ENCODE results near the gene HMMR.
A peak's percentile ranks its signal among the peaks of the same experiment; 100 is the strongest.
"Not testable (repeated sequence)": the region's sequence is repeated elsewhere in the genome, so short reads cannot be mapped to it uniquely, and the experiment has no call there.

Gene HMMR, protein sequence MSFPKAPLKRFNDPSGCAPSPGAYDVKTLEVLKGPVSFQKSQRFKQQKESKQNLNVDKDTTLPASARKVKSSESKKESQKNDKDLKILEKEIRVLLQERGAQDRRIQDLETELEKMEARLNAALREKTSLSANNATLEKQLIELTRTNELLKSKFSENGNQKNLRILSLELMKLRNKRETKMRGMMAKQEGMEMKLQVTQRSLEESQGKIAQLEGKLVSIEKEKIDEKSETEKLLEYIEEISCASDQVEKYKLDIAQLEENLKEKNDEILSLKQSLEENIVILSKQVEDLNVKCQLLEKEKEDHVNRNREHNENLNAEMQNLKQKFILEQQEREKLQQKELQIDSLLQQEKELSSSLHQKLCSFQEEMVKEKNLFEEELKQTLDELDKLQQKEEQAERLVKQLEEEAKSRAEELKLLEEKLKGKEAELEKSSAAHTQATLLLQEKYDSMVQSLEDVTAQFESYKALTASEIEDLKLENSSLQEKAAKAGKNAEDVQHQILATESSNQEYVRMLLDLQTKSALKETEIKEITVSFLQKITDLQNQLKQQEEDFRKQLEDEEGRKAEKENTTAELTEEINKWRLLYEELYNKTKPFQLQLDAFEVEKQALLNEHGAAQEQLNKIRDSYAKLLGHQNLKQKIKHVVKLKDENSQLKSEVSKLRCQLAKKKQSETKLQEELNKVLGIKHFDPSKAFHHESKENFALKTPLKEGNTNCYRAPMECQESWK

DNA sequence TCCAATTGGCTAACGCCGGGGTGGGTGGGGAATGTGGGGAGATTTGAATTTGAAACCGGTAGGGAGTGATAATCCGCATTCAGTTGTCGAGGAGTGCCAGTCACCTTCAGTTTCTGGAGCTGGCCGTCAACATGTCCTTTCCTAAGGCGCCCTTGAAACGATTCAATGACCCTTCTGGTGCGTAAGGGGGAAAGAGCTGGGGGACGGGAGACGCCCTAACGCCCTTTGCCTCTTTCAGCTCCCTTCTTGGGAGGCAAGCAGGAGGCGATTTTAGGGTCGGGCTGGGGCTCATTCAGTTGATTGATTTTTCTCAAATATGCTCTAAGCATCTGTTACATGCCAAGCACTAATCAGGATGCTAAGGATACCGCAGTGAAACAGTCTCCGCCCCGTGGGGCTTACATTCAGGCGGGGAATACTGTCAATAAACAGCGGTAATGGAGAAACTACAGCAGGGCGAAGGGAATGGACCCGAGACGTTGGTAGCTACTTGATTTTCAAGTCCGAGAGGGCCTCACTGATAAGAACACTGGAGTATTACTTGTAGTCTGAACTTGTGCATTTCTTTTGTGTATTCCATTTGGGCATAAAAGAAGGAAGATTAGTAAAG, at the start of gene HMMR:
HMMR (plus strand) TSS at position 71 of the 610 bp plus-strand sequence; CDS start at position 132, 61 bp downstream.
- peak within 1 kb of the TSS; percentile 97 for H3K4me3 Mint-ChIP-seq
- peaks cover 46% of the 10 kb centered on the region for H3K4me1 Mint-ChIP-seq (ENCODE audit: low read depth)
- H3K27ac Mint-ChIP-seq = peak within 1 kb of the TSS; percentile 99
- no peaks in the 10 kb centered on the region for H3K9me3 Mint-ChIP-seq
- peaks cover 37% of the 10 kb centered on the region for H3K36me3 Mint-ChIP-seq (ENCODE audit: low read depth)
- no peaks in the 10 kb centered on the region for H3K27me3 Mint-ChIP-seq

DNA sequence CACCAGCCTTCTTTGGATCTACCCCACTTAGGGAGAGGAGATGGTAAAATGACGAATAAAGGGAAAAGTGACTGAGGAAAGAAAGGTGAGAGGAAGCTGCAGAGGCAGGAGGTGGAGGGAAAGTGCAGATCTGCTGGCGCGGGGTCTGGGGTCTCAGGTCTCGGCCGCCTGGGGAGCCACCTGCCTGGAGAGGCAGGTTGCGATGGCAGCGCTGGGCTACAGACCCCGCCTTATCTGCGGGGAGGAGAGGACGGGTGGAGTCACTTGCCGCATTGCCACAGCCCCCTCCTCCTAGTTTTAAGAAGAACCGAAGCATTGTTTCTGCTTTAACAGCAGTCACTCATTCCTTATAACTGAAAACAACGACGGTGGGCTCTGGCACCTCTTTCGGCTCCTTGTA, 44.8 kb upstream of the HMMR start:
- not testable (repeated sequence) for H3K4me1 Mint-ChIP-seq (ENCODE audit: low read depth); H3K9me3 Mint-ChIP-seq; H3K36me3 Mint-ChIP-seq (ENCODE audit: low read depth); H3K27ac Mint-ChIP-seq; H3K4me3 Mint-ChIP-seq
- H3K27me3 Mint-ChIP-seq = peaks cover 23% of the 10 kb centered on the region

DNA sequence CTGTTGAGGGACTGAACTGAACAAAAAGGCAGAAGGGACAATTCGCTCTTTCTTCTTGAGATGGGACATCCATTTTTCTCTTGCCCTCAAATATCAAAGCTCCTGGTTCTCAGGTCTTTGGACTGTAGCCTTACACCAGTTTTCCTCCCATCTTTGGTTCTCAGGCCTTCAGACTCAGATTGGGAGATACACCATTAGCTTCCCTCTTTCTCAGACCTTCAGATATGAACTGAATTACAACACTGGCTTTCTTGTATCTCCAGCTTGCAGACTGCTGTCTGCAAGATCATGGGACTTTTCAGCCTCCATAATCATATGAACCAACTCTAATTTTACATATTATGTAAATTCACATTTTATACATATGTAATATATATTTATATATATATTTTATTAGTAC, 35.6 kb upstream of the HMMR start:
- H3K4me3 Mint-ChIP-seq = no peak overlapping the region
- H3K27ac Mint-ChIP-seq = no peak overlapping the region
- no peaks in the 10 kb centered on the region for H3K9me3 Mint-ChIP-seq
- H3K27me3 Mint-ChIP-seq = peaks cover 3% of the 10 kb centered on the region
- H3K4me1 Mint-ChIP-seq (ENCODE audit: low read depth) = peaks cover 6% of the 10 kb centered on the region
- H3K36me3 Mint-ChIP-seq (ENCODE audit: low read depth) = no peaks in the 10 kb centered on the region

DNA sequence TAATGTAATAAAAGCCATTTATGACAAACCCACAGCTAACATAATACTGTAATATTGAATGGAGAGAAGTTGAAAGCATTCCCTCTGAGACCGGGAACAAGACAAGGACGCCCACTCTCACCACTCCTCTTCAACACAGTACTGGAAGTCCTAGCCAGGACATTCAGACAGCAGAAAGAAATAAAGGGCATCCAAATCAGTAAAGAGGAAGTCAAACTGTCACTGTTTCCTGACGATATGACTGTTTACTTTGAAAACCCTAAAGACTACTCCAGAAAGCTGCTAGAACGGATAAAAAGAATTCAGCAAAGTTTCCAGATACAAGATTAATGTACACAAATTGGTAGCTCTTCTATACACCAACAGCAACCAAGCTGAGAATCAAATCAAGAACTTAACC, 34.3 kb upstream of the HMMR start:
- H3K4me1 Mint-ChIP-seq (ENCODE audit: low read depth); H3K27ac Mint-ChIP-seq; H3K4me3 Mint-ChIP-seq; H3K9me3 Mint-ChIP-seq; H3K27me3 Mint-ChIP-seq; H3K36me3 Mint-ChIP-seq (ENCODE audit: low read depth): not testable (repeated sequence)

DNA sequence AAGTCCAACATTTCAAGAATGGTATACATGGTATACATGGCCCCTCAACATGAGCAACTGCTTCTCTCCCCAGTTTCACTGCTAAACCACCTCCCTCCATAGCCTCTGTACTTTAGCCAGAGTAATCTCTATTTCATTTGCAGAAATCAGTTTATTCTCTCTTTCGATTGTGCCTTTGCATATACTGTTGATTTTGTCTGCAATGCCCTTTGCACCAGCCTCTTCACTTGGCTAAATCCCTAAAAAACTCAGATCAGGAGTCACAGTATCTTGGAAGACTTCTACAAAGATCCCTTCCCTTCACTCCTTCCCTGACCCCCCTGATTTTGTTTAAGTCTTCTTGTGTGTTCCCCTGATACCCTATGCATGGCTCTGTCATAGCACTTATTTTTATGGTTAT, 27.9 kb upstream of the HMMR start:
- no peaks in the 10 kb centered on the region for H3K36me3 Mint-ChIP-seq (ENCODE audit: low read depth)
- H3K4me1 Mint-ChIP-seq (ENCODE audit: low read depth) = peaks cover 15% of the 10 kb centered on the region
- H3K9me3 Mint-ChIP-seq = no peaks in the 10 kb centered on the region
- H3K27ac Mint-ChIP-seq = no peak overlapping the region
- no peaks in the 10 kb centered on the region for H3K27me3 Mint-ChIP-seq
- H3K4me3 Mint-ChIP-seq = no peak overlapping the region

DNA sequence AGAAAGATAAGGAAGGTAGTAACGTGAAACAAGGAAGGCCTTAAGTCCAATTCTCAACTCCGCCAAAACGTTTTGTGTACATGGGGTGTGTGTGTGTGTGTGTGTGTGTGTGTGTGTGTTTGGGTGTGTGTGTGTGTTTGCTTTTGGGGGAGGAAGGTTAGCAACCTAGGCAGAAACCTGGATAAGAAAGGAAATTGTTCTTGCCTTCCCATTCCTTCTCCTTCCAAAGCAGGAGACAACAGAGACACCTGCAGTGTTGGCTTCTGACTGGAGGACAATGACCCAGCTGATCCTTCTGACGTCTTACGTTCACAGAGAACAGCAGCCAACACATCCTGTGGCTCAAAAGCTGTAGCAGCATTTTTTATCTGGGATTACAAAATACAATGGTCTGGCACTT, 27.2 kb upstream of the HMMR start:
- H3K27me3 Mint-ChIP-seq = no peaks in the 10 kb centered on the region
- H3K4me3 Mint-ChIP-seq = no peak overlapping the region
- no peaks in the 10 kb centered on the region for H3K9me3 Mint-ChIP-seq
- no peak overlapping the region for H3K27ac Mint-ChIP-seq
- no peaks in the 10 kb centered on the region for H3K36me3 Mint-ChIP-seq (ENCODE audit: low read depth)
- peaks cover 18% of the 10 kb centered on the region for H3K4me1 Mint-ChIP-seq (ENCODE audit: low read depth)

DNA sequence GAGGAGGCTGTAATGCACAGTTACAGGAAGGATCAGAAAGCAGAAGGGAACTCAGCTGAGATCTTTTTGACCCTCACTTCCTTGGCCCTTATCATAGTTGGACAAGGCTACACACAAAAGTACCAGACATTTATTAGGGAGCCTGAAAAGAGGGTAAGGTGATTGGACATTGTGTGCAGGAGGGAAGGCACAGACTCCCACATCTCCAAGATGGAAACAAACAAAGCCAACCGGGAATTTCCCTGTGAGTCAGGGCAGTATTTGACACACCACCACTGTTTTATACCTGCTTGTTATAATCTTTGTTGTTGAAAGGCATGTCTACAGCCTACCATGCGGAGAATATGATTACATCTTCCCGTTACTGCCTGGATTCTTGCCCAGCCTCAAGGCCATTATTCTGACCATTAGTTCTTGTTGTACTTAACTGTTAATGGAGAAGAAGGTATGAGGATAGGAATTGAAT, 26.0 kb upstream of the HMMR start:
- H3K4me1 Mint-ChIP-seq (ENCODE audit: low read depth) = peaks cover 30% of the 10 kb centered on the region
- H3K36me3 Mint-ChIP-seq (ENCODE audit: low read depth) = peaks cover 5% of the 10 kb centered on the region
- H3K4me3 Mint-ChIP-seq = no peak overlapping the region
- no peak overlapping the region for H3K27ac Mint-ChIP-seq
- no peaks in the 10 kb centered on the region for H3K27me3 Mint-ChIP-seq
- no peaks in the 10 kb centered on the region for H3K9me3 Mint-ChIP-seq

DNA sequence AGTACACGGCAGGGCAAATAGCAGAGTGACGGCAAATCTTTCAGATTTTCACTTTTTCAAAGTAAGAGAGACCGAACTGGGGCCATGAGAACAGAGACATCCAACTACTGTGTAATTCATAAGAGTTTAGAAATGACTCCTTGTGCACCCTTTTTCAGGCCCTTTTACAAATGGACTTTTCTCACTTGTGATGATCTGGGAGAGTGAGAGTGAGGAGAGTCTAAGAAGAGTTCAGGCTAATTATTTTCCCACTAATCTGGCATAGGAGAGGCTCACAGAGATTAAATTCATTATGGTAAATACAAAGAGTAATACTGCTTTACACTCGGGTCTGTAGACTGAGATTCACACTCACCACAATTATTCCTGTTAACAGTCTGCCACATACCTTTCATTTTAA, 23.9 kb upstream of the HMMR start:
- peaks cover 48% of the 10 kb centered on the region for H3K4me1 Mint-ChIP-seq (ENCODE audit: low read depth)
- H3K27me3 Mint-ChIP-seq = no peaks in the 10 kb centered on the region
- peak overlapping the region; percentile 88 for H3K27ac Mint-ChIP-seq
- H3K4me3 Mint-ChIP-seq = peak overlapping the region; percentile 91
- peaks cover 24% of the 10 kb centered on the region for H3K36me3 Mint-ChIP-seq (ENCODE audit: low read depth)
- no peaks in the 10 kb centered on the region for H3K9me3 Mint-ChIP-seq

DNA sequence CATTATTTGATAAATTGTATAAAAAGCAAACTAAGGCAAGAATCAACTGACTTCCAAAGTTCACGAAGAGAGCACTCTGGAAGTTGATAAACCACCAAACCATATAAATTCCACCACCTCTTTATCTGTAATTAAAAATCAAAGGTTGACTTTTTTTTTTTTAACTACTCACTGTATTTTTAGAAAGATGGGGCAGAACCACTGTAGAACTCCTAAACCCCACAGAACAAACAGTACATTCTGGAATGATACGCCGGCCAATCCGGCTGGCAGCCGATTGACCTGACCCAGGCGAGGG, 23.5 kb upstream of the HMMR start:
- Mint-ChIP-seq H3K36me3 (ENCODE audit: low read depth) (peaks cover 27% of the 10 kb centered on the region), H3K4me1 (ENCODE audit: low read depth) (peaks cover 48% of the 10 kb centered on the region), H3K4me3 (peak overlapping the region; percentile 91), H3K9me3 (no peaks in the 10 kb centered on the region), H3K27me3 (no peaks in the 10 kb centered on the region), H3K27ac (peak overlapping the region; percentile 88)

DNA sequence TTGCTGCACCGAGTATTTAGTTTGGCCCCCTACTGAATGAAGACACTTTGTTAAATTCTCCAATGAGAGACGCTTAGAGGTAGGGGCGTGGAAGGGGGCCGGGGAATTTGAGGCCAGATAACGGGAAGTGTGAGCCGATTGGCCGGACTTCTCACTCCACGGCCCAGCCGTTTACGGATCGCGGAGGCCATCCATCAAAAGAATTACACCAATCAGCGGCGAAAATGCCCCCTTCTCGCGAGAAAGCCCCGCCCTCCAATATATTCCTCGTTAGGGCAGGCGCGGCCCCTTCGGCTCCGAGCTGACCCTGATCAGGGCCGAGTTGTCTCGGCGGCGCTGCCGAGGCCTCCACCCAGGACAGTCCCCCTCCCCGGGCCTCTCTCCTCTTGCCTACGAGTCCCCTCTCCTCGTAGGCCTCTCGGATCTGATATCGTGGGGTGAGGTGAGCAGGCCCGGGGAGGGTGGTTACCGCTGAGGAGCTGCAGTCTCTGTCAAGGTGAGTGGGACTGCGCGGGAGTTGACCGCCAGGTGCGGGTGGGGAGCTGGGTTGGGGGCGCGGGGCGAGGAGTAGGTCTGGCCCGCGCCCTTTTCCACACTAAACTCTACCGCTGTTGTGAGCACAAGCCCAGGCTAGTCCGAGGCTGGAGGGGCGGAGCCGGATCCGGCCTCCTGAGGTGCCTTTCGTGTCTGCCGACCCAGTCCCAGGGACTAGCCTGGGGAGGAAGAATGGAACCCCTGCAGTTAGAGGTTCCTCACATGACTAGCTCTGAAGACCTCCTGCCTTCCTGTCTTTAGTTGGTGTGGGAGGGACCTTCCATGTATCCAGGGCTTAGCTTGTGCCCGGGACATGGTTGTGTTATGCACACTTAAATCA, 22.9 kb upstream of the HMMR start, which contains the start of gene CCNG1:
CCNG1 (plus strand) TSS at position 287 of the 874 bp plus-strand sequence. CDS start 1,662 bp downstream, outside the sequence.
- no peaks in the 10 kb centered on the region for H3K27me3 Mint-ChIP-seq
- peak within 1 kb of the TSS; percentile 88 for H3K27ac Mint-ChIP-seq
- H3K4me3 Mint-ChIP-seq = peak within 1 kb of the TSS; percentile 91
- peaks cover 48% of the 10 kb centered on the region for H3K4me1 Mint-ChIP-seq (ENCODE audit: low read depth)
- H3K9me3 Mint-ChIP-seq = no peaks in the 10 kb centered on the region
- H3K36me3 Mint-ChIP-seq (ENCODE audit: low read depth) = peaks cover 33% of the 10 kb centered on the region

DNA sequence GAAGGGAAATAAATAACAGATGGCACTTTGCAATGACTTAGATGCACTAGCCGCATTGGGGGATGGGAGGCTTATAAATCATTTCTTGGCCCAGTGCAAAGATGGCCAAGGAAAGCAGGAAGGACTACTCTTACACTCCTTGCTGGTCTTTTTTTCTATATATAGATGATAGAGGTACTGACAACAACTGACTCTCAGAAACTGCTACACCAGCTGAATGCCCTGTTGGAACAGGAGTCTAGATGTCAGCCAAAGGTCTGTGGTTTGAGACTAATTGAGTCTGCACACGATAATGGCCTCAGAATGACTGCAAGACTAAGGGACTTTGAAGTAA, 21.4 kb upstream of the HMMR start:
- H3K27me3 Mint-ChIP-seq = no peaks in the 10 kb centered on the region
- no peaks in the 10 kb centered on the region for H3K9me3 Mint-ChIP-seq
- H3K4me1 Mint-ChIP-seq (ENCODE audit: low read depth) = peaks cover 48% of the 10 kb centered on the region
- no peak overlapping the region for H3K27ac Mint-ChIP-seq
- H3K4me3 Mint-ChIP-seq = peak overlapping the region; percentile 91
- H3K36me3 Mint-ChIP-seq (ENCODE audit: low read depth) = peaks cover 40% of the 10 kb centered on the region

DNA sequence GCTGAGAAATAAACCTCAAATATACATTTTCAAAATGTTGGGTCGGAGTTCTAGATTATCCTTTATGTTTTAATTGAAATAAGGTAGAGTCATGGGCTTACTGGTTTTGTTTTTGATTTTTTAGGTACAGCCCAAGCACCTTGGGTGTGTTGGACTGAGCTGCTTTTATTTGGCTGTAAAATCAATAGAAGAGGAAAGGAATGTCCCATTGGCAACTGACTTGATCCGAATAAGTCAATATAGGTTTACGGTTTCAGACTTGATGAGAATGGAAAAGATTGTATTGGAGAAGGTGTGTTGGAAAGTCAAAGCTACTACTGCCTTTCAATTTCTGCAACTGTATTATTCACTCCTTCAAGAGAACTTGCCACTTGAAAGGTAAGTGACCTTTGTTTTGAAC, 19.5 kb upstream of the HMMR start:
- Mint-ChIP-seq H3K4me1 (ENCODE audit: low read depth) (peaks cover 43% of the 10 kb centered on the region), H3K27ac (no peak overlapping the region), H3K4me3 (no peak overlapping the region)

DNA sequence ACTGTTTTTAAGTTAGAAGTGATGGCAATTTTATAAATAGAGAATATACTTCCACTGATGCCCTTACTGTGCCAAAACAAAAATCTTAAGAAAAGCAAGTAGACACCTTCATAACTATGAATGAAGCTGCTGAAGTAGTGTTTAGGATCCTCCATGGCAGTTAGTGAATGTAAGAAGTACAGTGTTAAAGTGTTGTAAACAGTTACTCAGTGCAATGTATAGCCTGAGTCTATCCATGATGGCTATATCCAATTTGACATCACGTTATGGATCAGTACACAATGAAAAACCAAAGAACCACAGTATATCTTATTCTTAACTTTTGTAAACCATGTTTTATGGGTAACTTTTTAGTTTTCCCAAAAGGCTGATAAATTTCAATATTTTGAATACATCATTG, 15.9 kb upstream of the HMMR start:
- H3K27me3 Mint-ChIP-seq = no peaks in the 10 kb centered on the region
- no peak overlapping the region for H3K27ac Mint-ChIP-seq
- H3K4me3 Mint-ChIP-seq = no peak overlapping the region
- peaks cover 71% of the 10 kb centered on the region for H3K36me3 Mint-ChIP-seq (ENCODE audit: low read depth)
- H3K9me3 Mint-ChIP-seq = no peaks in the 10 kb centered on the region
- H3K4me1 Mint-ChIP-seq (ENCODE audit: low read depth) = peaks cover 17% of the 10 kb centered on the region

More for the DNA sequence above, 19.5 kb upstream of the HMMR start:
- H3K27me3 Mint-ChIP-seq = no peaks in the 10 kb centered on the region
- peaks cover 47% of the 10 kb centered on the region for H3K36me3 Mint-ChIP-seq (ENCODE audit: low read depth)
- no peaks in the 10 kb centered on the region for H3K9me3 Mint-ChIP-seq

DNA sequence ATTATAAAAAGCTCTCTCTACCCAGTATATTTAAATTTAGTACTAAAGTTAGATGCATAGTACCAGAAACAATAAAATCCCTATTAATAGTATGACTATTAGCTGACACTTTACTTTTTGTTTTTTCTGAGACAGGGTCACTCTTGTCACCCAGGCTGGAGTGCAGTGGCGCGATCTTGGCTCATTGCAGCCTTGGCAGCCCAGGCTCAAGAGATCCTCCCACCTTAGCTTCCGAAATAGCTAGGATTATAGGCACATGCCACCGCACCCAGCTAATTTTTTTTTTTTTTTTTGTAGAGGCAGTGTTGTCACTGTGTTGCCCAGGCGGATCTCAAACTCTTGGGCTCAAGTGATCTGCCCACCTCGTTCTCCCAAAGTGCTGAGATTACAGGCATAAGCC, 15.1 kb upstream of the HMMR start:
- H3K4me1 Mint-ChIP-seq (ENCODE audit: low read depth) = peaks cover 11% of the 10 kb centered on the region

More for the DNA sequence above, 15.1 kb upstream of the HMMR start:
- Mint-ChIP-seq H3K36me3 (ENCODE audit: low read depth) (peaks cover 67% of the 10 kb centered on the region), H3K4me3 (no peak overlapping the region), H3K9me3 (no peaks in the 10 kb centered on the region), H3K27me3 (no peaks in the 10 kb centered on the region), H3K27ac (no peak overlapping the region)
